GM23338 (cell line): ENCODE measurements around the gene ATG2B. TPM values are rescaled to one million over a fixed set of nuclear protein-coding genes. Genes with fewer than 3 reads are reported as not detected.

Experiments used
- ATAC-seq: fragments of 200-7000 bp; cut with Tn5 transposase; 3 replicates; pipeline ENCODE4 v1.9.1; 2020
- DNase-seq: peaks from one replicate; pipeline ENCODE4 v3.0.0-alpha.2; 2015; ENCODE audit warnings: low spot score
- H2AFZ ChIP-seq: fragments of 200-600 bp; sonication (generic); 2 replicates; pipeline ENCODE4 v1.8.0; 2016; ENCODE audit warnings: antibody characterized with exemption, mild to moderate bottlenecking, moderate library complexity
- H3F3A ChIP-seq: fragments of 200-600 bp; sonication (generic); replicated peaks from 2 replicates; pipeline ENCODE4 v1.8.0; 2017; ENCODE audit warnings: antibody characterized with exemption, mixed run types, low read depth
- H3K27ac ChIP-seq: fragments of 200-600 bp; sonication (generic); 2 replicates; pipeline ENCODE4 v1.6.1; 2016; ENCODE audit warnings: low read depth
- H3K27me3 ChIP-seq: fragments of 200-600 bp; sonication (generic); 2 replicates; pipeline ENCODE4 v1.8.0; 2016; ENCODE audit warnings: mild to moderate bottlenecking, mixed run types, moderate library complexity; ENCODE audit not compliant: insufficient read depth
- H3K36me3 ChIP-seq: fragments of 200-600 bp; sonication (generic); 2 replicates; pipeline ENCODE4 v1.8.0; 2016; ENCODE audit warnings: mild to moderate bottlenecking; ENCODE audit not compliant: insufficient read depth
- H3K4me1 ChIP-seq: fragments of 200-600 bp; sonication (generic); 2 replicates; pipeline ENCODE4 v1.8.0; 2016; ENCODE audit warnings: mild to moderate bottlenecking, moderate library complexity; ENCODE audit not compliant: insufficient read depth
- H3K4me2 ChIP-seq: fragments of 200-600 bp; sonication (generic); 2 replicates; pipeline ENCODE4 v1.7.1; 2017; ENCODE audit warnings: mixed run types
- H3K4me3 ChIP-seq: fragments of 200-600 bp; sonication (generic); 2 replicates; pipeline ENCODE4 v1.6.1; 2016; ENCODE audit warnings: mixed run types
- H3K79me2 ChIP-seq: fragments of 200-600 bp; sonication (generic); replicated peaks from 2 replicates; pipeline ENCODE4 v1.8.0; 2017; ENCODE audit warnings: mild to moderate bottlenecking; ENCODE audit not compliant: insufficient read depth
- H3K9me2 ChIP-seq: fragments of 200-600 bp; sonication (generic); 2 replicates; pipeline ENCODE4 v1.8.0; 2017; ENCODE audit not compliant: insufficient read depth
- H4K20me1 ChIP-seq: fragments of 200-600 bp; sonication (generic); replicated peaks from 2 replicates; pipeline ENCODE4 v1.8.0; 2017; ENCODE audit warnings: mild to moderate bottlenecking; ENCODE audit not compliant: insufficient read depth
- H3K27ac Mint-ChIP-seq: 2 replicates; pipeline ENCODE4 v1.8.0; 2020; ENCODE audit warnings: inconsistent platforms, mild to moderate bottlenecking, moderate library complexity, mixed read lengths
- H3K27me3 Mint-ChIP-seq: 3 replicates; pipeline ENCODE4 v1.8.0; 2022; ENCODE audit warnings: low read depth, mild to moderate bottlenecking, moderate library complexity, mixed read lengths, inconsistent platforms; ENCODE audit not compliant: insufficient read depth, poor library complexity
- H3K36me3 Mint-ChIP-seq: 3 replicates; pipeline ENCODE4 v1.8.0; 2021; ENCODE audit warnings: low read depth, mild to moderate bottlenecking, inconsistent platforms, moderate library complexity, mixed read lengths
- H3K4me1 Mint-ChIP-seq: 3 replicates; pipeline ENCODE4 v1.8.0; 2020; ENCODE audit warnings: mild to moderate bottlenecking, inconsistent platforms, mixed read lengths
- H3K4me3 Mint-ChIP-seq: 3 replicates; pipeline ENCODE4 v1.8.0; 2021; ENCODE audit warnings: moderate library complexity, mild to moderate bottlenecking, inconsistent platforms, mixed read lengths
- H3K9me3 Mint-ChIP-seq: 3 replicates; pipeline ENCODE4 v1.8.0; 2020; ENCODE audit warnings: moderate library complexity, mild to moderate bottlenecking, inconsistent platforms, mixed read lengths
- CREB1 ChIP-seq: fragments of 250-450 bp; sonication (Bioruptor Pico); IDR thresholded peaks from 2 replicates; pipeline ENCODE4 v1.5.0; 2020; ENCODE audit warnings: low read depth, mild to moderate bottlenecking, moderate library complexity
- CTCF ChIP-seq, 2 experiments: fragments of 200-600 bp in 1 of 2; sonication (generic) in 1 of 2; conservative IDR thresholded peaks; 2 replicates each; pipeline versions ENCODE4 v1.5.1 to v1.6.1; 2016 to 2017; ENCODE audit warnings: antibody characterized with exemption in 2 of 2, low read depth in 2 of 2, mild to moderate bottlenecking in 2 of 2, moderate library complexity in 1 of 2
- ETS1 ChIP-seq: IDR thresholded peaks from 2 replicates; pipeline ENCODE4 v1.6.1; 2016; ENCODE audit warnings: antibody characterized with exemption
- REST ChIP-seq: IDR thresholded peaks from one replicate; pipeline ENCODE4 v1.6.1; 2018; ENCODE audit warnings: antibody characterized with exemption; ENCODE audit not compliant: unreplicated experiment
- polyA plus RNA-seq: library from polyadenylated mRNA; unstranded; fragments of >200 nt; fragmentation: Nextera tagmentation; extraction: Ambion mirVana; gene quantifications from 2 replicates; pipeline ENCODE4 v1.2.1, GENCODE V29; 2016
- total RNA-seq: library from RNA; depleted of rRNA; stranded (reverse); fragments of >200 nt; shearing (Covaris generic); gene quantifications from 2 replicates; pipeline ENCODE4 v1.2.3, GENCODE V29; 2014

The ATG2B gene
- total and polyA plus RNA-seq, 2 experiments from 2014 or later: 3.8 to 15.4 TPM

GRCh38 chr14:96398432-96398831 is 35.3 kb upstream of the ATG2B start:
- Histone ChIP-seq H3K27me3 (0 out of 2 replicates have a peak, but pooled peaks cover 2% of the 10 kb centered on the region), H2AFZ (no peak overlapping the region), H3K4me1 (no peaks in the 10 kb centered on the region), H3K27ac (no peak overlapping the region), H3K79me2 (no peaks in the 10 kb centered on the region), H3K9me2 (no peaks in the 10 kb centered on the region), H3K4me3 (no peak overlapping the region), H3K4me2 (no peak overlapping the region), H3K36me3 (no peaks in the 10 kb centered on the region), H3F3A (0 out of 2 replicates have a peak, but pooled peaks cover 2% of the 10 kb centered on the region), H4K20me1 (no peaks in the 10 kb centered on the region)
- Mint-ChIP-seq H3K4me1 (no peaks in the 10 kb centered on the region; the same call in 2 of the 3 replicates), H3K4me3 (no peak overlapping the region), H3K9me3 (no peaks in the 10 kb centered on the region), H3K27ac (no peak overlapping the region), H3K36me3 (no peaks in the 10 kb centered on the region), H3K27me3 (peaks cover 4% of the 10 kb centered on the region)
- TF ChIP-seq CREB1 (CRISPR knock-in tag): no peak
- DNase-seq (no peak), ATAC-seq (no peak)

- Histone ChIP-seq H3F3A (peaks cover 8% of the 10 kb centered on the region; the same call in 1 of the 2 replicates), H3K36me3 (no peaks in the 10 kb centered on the region), H4K20me1 (no peaks in the 10 kb centered on the region), H3K9me2 (no peaks in the 10 kb centered on the region), H3K4me2 (no peak overlapping the region), H3K27me3 (peaks cover 31% of the 10 kb centered on the region), H3K4me3 (no peak overlapping the region), H3K4me1 (peaks cover 9% of the 10 kb centered on the region), H3K27ac (no peak overlapping the region), H3K79me2 (0 out of 2 replicates have a peak, but pooled peaks cover 3% of the 10 kb centered on the region), H2AFZ (no peak overlapping the region)
- no peak overlapping the region for H3K4me3 Mint-ChIP-seq
- ATAC-seq: no peak
- TF ChIP-seq CTCF (conservative IDR thresholded peaks at IDR 0.05; ENCODE audit: low read depth in 2 of 2) (peak in 1 of 2 experiments; percentile 24; a peak in 2 of 4 replicates), ETS1 (no peak), REST (no peak)
- H3K27me3 Mint-ChIP-seq: peaks cover 18% of the 10 kb centered on the region
- no peaks in the 10 kb centered on the region for H3K4me1 Mint-ChIP-seq
- H3K9me3 Mint-ChIP-seq: no peaks in the 10 kb centered on the region
- H3K27ac Mint-ChIP-seq: no peak overlapping the region
- H3K36me3 Mint-ChIP-seq: no peaks in the 10 kb centered on the region
- no peak for DNase-seq
Measured at GRCh38 chr14:96394047-96394815, 31.1 kb upstream of the ATG2B start.
